Inferior parietal cortex (tissue), 1 donor: ENCODE results near the gene CMPK2.

Experiments
- DNase-seq: peaks from one replicate; pipeline ENCODE4 v3.0.0-alpha.2; 2016; ENCODE audit errors: extremely low spot score

CMPK2 gene

DNA sequence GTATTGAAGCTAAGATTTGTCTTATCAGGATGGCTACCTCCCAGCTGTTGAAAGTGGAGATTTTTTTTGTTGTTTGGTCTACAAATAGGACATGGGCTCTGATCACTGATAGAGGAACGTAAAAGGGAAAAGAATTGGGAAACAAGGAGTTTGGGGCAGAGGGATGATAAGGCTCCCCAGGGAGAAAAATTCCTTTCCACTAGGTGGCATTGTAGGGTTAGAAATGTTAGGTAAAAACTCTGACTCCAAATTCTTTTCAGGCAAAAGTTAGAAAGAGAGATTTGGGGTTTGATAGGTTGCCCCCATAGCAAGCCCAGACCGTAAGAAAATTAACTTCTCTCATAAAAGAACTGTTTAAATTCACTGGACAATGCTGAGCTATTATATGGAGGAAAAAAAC is 19.8 kb downstream of the CMPK2 start:
- DNase-seq, result no peak

DNA sequence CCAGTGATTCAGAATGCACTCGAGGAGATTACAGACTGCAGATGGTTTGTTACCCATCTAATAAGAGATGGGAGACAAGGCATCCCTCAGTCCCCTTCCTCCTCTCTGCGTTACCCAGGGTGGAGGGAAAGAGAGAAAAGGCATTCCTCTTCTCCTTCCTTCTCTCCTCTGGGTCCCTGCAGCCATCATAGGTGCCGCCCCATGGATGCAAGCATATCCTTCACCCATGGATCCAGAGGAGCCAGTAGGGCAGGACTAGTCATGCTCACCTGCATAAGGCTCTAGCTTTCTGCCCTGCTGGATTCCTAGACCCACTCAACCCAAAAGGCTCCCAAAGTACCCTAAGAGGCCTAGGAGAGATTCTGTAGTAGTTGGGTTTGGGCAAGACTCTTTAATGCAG is 20.4 kb downstream of the CMPK2 start:
- no peak for DNase-seq

- no peak for DNase-seq
Observed at GRCh38 chr2:6841537-6842287, 24.0 kb downstream of the CMPK2 start.

DNA sequence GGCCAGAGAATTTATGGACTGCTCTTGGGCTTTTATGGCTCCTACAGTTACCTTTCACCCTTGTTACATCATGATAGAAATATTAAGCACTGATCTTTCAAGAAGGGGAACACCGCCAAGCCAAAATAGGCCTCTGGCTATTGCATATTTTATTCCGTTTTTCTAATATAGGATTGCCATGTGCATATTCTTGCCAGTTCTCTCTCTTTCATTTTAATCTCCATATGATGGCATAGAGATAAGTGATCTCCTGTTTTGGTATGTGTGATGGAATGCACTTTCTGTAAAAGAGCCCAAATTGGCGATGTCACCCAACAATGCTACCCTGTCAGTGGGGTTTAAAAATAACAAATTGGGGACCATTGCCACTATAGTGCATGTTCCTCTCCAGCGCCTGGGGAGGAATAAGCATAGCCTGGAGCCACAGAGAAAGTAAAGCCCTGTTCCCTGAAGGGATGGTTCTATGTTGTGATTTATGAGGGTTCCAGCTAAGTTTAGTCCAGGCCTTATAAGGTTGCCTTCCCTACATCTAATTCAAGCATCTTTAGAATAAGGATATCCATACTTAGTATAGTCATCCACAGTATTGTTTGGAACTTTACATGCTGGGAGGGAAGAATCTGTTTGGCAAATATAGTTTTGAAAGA is 26.9 kb downstream of the CMPK2 start:
- DNase-seq, result no peak

DNA sequence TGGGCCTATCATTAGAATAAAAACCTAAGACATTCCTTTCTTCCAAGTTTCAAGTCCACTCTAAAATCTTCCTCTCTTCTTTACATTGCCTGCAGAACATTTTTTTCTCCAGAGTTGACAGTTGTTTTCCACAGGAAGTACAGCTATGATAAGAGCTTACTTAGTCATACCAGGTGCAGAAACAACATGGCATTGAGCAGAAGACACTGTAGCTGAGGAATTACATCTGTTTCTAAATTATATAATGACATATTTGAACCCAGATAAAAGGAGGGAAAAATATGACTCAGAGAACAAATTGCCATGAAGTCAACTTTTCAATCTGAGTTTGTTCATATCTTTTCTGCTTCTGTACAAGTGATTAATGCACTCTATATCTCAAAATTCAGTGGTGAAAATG is 30.2 kb downstream of the CMPK2 start:
- DNase-seq, result no peak

GRCh38 chr2:6834163-6834562 is 31.5 kb downstream of the CMPK2 start:
- no peak for DNase-seq

- no peak for DNase-seq
Observed at GRCh38 chr2:6833300-6833604, 32.5 kb downstream of the CMPK2 start.

GRCh38 chr2:6832596-6833299 is 33.0 kb downstream of the CMPK2 start:
- DNase-seq, result no peak

GRCh38 chr2:6831229-6831628 is 34.5 kb downstream of the CMPK2 start:
- DNase-seq, result no peak

- peak; percentile 68 for DNase-seq
Observed at GRCh38 chr2:6828299-6828584, 37.5 kb downstream of the CMPK2 start.

- DNase-seq, result peak; percentile 2
Observed at GRCh38 chr2:6827566-6828298, 38.0 kb downstream of the CMPK2 start.

DNA sequence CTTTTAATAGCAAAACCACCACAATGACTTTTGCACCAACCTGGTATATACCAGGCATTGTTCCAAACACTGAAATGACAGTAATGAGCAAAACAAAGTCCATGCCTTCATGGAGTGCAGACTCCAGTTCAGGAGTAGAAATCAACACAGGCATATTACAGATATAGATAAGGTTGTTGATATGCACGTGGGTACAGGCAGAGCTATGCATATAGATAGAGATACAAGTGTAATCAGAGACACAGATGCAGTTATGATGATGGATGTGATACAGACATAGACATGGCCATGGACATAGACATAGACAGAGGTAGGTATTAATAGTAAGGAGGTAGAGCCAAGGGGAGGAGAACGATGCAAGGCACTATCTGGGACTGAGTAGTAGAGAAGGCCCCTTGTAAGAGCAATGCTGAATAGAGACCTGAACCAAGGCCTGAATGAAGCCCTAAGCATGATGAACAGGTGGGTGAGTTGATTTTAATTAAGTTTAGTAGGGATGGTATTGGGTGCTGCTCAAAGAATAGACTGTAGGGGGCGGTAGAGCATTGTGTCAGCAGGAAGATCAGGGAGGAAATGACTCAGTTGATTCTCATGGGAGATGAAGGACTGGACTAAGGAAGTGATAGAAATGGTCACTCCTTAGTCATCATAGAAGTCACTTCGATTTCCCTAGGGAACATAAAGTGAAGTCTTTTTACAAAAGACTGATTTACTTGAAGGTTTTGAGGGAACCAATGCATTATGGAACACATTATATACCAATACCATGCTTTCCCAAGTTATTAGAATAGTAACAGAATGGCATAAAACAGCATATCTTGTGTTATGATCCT is 39.4 kb downstream of the CMPK2 start:
- DNase-seq, result peak; percentile 33

- no peak for DNase-seq
Observed at GRCh38 chr2:6824962-6825361, 40.7 kb downstream of the CMPK2 start.

GRCh38 chr2:6823111-6823510 is 42.6 kb downstream of the CMPK2 start:
- no peak for DNase-seq

- DNase-seq, result no peak
Observed at GRCh38 chr2:6822406-6822805, 43.3 kb downstream of the CMPK2 start.

GRCh38 chr2:6820903-6821584 is 44.7 kb downstream of the CMPK2 start:
- no peak for DNase-seq

GRCh38 chr2:6820236-6820635 is 45.5 kb downstream of the CMPK2 start:
- no peak for DNase-seq

- no peak for DNase-seq
Observed at GRCh38 chr2:6819668-6820067, 46.0 kb downstream of the CMPK2 start.

- no peak for DNase-seq
Observed at GRCh38 chr2:6818012-6818411, 47.7 kb downstream of the CMPK2 start.

- no peak for DNase-seq
Observed at GRCh38 chr2:6814869-6815268, 50.8 kb downstream of the CMPK2 start.

- no peak for DNase-seq
Observed at GRCh38 chr2:6814312-6814711, 51.4 kb downstream of the CMPK2 start.
